HG03378 (cell line): ENCODE data around the gene FNDC3B.

Experiments
- ATAC-seq: cut with Tn5 transposase; IDR thresholded peaks from one replicate; pipeline ENCODE4 v1.9.1; 2021; ENCODE audit warnings: mild to moderate bottlenecking, moderate library complexity; ENCODE audit not compliant: unreplicated experiment

Gene FNDC3B

GRCh38 chr3:172147113-172147818, 107.9 kb downstream of the FNDC3B start:
- no peak for ATAC-seq

- no peak for ATAC-seq
Measured at GRCh38 chr3:172148241-172148640, 108.9 kb downstream of the FNDC3B start.

- ATAC-seq, result no peak
Measured at GRCh38 chr3:172148702-172149565, 109.6 kb downstream of the FNDC3B start.

- ATAC-seq, result no peak
Measured at GRCh38 chr3:172150268-172150667, 110.9 kb downstream of the FNDC3B start.

- no peak for ATAC-seq
Measured at GRCh38 chr3:172150913-172151650, 111.7 kb downstream of the FNDC3B start.

- no peak for ATAC-seq
Measured at GRCh38 chr3:172151651-172152649, 112.6 kb downstream of the FNDC3B start.

GRCh38 chr3:172152874-172153273, 113.5 kb downstream of the FNDC3B start:
- ATAC-seq, result no peak

- peak; percentile 55 for ATAC-seq
Measured at GRCh38 chr3:172153335-172153861, 114.0 kb downstream of the FNDC3B start.

- ATAC-seq, result peak; percentile 62
Measured at GRCh38 chr3:172154768-172155664, 115.6 kb downstream of the FNDC3B start.

- no peak for ATAC-seq
Measured at GRCh38 chr3:172155897-172156585, 116.7 kb downstream of the FNDC3B start.

GRCh38 chr3:172156586-172156955, 117.2 kb downstream of the FNDC3B start:
- ATAC-seq, result no peak

GRCh38 chr3:172157564-172158258, 118.3 kb downstream of the FNDC3B start:
- ATAC-seq, result no peak

GRCh38 chr3:172158741-172159140, 119.4 kb downstream of the FNDC3B start:
- no peak for ATAC-seq

GRCh38 chr3:172159376-172159775, 120.0 kb downstream of the FNDC3B start:
- ATAC-seq, result no peak

- no peak for ATAC-seq
Measured at GRCh38 chr3:172159962-172160538, 120.7 kb downstream of the FNDC3B start.

GRCh38 chr3:172161133-172161789, 121.9 kb downstream of the FNDC3B start:
- ATAC-seq, result no peak

- ATAC-seq, result no peak
Measured at GRCh38 chr3:172161959-172162358, 122.6 kb downstream of the FNDC3B start.
